ENCODE measurements around the gene THUMPD2. TPM values are rescaled to one million over a fixed set of nuclear protein-coding genes. Genes with fewer than 3 reads are reported as not detected.

The THUMPD2 gene
- total RNA-seq, 3 donors from 2014 or later = 8.4 to 11.4 (median 8.7) TPM

GRCh38 chr2:39735648-39736047, 43.4 kb downstream of the THUMPD2 start:
- Histone ChIP-seq H3K36me3 (ENCODE audit: low read depth) (no peaks in the 10 kb centered on the region), H3K4me3 (no peak overlapping the region), H3K9me3 (no peaks in the 10 kb centered on the region), H3K4me1 (ENCODE audit: low read depth) (no peaks in the 10 kb centered on the region)
- intact Hi-C loops (cut with DNase I, micrococcal nuclease) = no loop called here
- ATAC-seq (no peak), DNase-seq (no peak)
- TF ChIP-seq CTCF (IDR thresholded peaks at IDR 0.05) = no peak

- ATAC-seq (no peak), DNase-seq (no peak)
- no peaks in the 10 kb centered on the region for H3K9me3 ChIP-seq
- TF ChIP-seq CTCF (IDR thresholded peaks at IDR 0.05) = no peak
- no peak overlapping the region for H3K4me3 ChIP-seq
- H3K36me3 ChIP-seq (ENCODE audit: low read depth) = no peaks in the 10 kb centered on the region
- intact Hi-C loops (cut with DNase I, micrococcal nuclease) = no loop called here
- no peaks in the 10 kb centered on the region for H3K4me1 ChIP-seq (ENCODE audit: low read depth)
Measured at GRCh38 chr2:39734445-39734844, 44.6 kb downstream of the THUMPD2 start.

- Histone ChIP-seq H3K36me3 (ENCODE audit: low read depth) (no peaks in the 10 kb centered on the region), H3K4me3 (no peak overlapping the region), H3K4me1 (ENCODE audit: low read depth) (no peaks in the 10 kb centered on the region), H3K9me3 (no peaks in the 10 kb centered on the region)
- no peak for TF ChIP-seq CTCF (IDR thresholded peaks at IDR 0.05)
- no peak for DNase-seq
- ATAC-seq = no peak
- intact Hi-C loops (cut with DNase I, micrococcal nuclease) = no loop called here
Measured at GRCh38 chr2:39733070-39733674, 45.9 kb downstream of the THUMPD2 start.

GRCh38 chr2:39732482-39732881, 46.6 kb downstream of the THUMPD2 start:
- DNase-seq = peak in 1 of 3 donors; percentile 4
- H3K9me3 ChIP-seq = no peaks in the 10 kb centered on the region
- intact Hi-C loops (cut with DNase I, micrococcal nuclease) = no loop called here
- no peak for TF ChIP-seq CTCF (IDR thresholded peaks at IDR 0.05)
- H3K4me3 ChIP-seq = no peak overlapping the region
- H3K36me3 ChIP-seq (ENCODE audit: low read depth) = no peaks in the 10 kb centered on the region
- ATAC-seq = no peak
- no peaks in the 10 kb centered on the region for H3K4me1 ChIP-seq (ENCODE audit: low read depth)

DNA sequence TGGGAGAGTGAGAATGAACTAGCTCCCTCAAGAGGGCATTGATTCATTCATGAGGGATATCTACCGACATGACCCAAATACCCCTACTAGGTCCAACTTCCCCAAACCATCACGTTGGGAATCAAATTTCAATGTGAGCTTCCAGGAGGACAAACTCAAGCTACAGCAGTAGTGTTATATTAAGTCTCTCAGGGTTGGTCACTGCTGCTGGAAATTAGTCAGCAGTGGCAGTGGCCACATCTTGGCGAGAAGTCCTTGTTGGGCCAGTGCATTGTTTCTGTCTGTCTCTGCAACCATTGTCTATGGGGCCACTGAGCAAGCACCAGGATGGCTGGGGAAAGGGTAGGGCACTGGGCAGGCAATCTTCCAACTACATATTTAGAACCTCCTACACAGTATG, 47.5 kb downstream of the THUMPD2 start:
- H3K9me3 ChIP-seq = no peaks in the 10 kb centered on the region
- intact Hi-C loops (cut with DNase I, micrococcal nuclease) = no loop called here
- TF ChIP-seq CTCF (IDR thresholded peaks at IDR 0.05) = no peak
- no peaks in the 10 kb centered on the region for H3K36me3 ChIP-seq (ENCODE audit: low read depth)
- DNase-seq (no peak), ATAC-seq (no peak)
- H3K4me1 ChIP-seq (ENCODE audit: low read depth) = no peaks in the 10 kb centered on the region
- H3K4me3 ChIP-seq = no peak overlapping the region

Data from mucosa of descending colon (tissue), 3 donors.